ENCODE results near the gene PELI1. TPM values are rescaled to one million over a fixed set of nuclear protein-coding genes. Genes with fewer than 3 reads are reported as not detected.

Gene PELI1
- total and polyA plus RNA-seq, 2 of the 8 experiments (the other 6 are each of a cell fraction or from before 2014, with no cell fraction given) = 21.8 to 57.1 TPM

GRCh38 chr2:64120928-64121327, 23.3 kb downstream of the PELI1 start:
- no peak overlapping the region for H4K8ac ChIP-seq (ENCODE audit: extremely low read depth, insufficient read depth, low read length)
- no peak overlapping the region for H3K9ac ChIP-seq (replicated peaks in 1 of 4; ENCODE audit: extremely low read depth in 1 of 4, low read depth in 3 of 4, low read length in 3 of 4)
- H4K20me1 ChIP-seq (replicated peaks in 1 of 2; ENCODE audit: control insufficient read depth in 1 of 2, insufficient read depth in 2 of 2, low read length in 2 of 2) = peaks cover 3 to 11% of the 10 kb centered on the region in 2 experiments
- H4K5ac ChIP-seq (ENCODE audit: insufficient read length, low read depth, low read length) = no peak overlapping the region
- peaks cover 0 to 96% of the 10 kb centered on the region in 2 experiments; a peak in 3 of 4 replicates for H3K79me2 ChIP-seq (ENCODE audit: control insufficient read depth in 1 of 2, insufficient read depth in 2 of 2, low read length in 2 of 2)
- no peak overlapping the region for H3K23ac ChIP-seq (ENCODE audit: insufficient read length)
- H3K56ac ChIP-seq (replicated peaks; ENCODE audit: insufficient read length, low read depth, low read length) = no peak overlapping the region
- H2BK5ac ChIP-seq (ENCODE audit: low read depth, low read length) = no peak overlapping the region
- H3K23me2 ChIP-seq (ENCODE audit: low read depth, low read length) = no peaks in the 10 kb centered on the region
- peaks cover 3% of the 10 kb centered on the region for H3K79me1 ChIP-seq (ENCODE audit: low read depth, low read length)
- peaks cover 0 to 5% (median 0%) of the 10 kb centered on the region in 4 experiments; a peak in 3 of 7 replicates for H3K4me1 ChIP-seq (replicated peaks in 1 of 4; ENCODE audit: control insufficient read depth in 3 of 4, insufficient read depth in 4 of 4, low read length in 3 of 4)
- no peak overlapping the region for H3K4me3 ChIP-seq (ENCODE audit: extremely low read depth in 1 of 4, insufficient read depth in 2 of 4, low read depth in 3 of 4, low read length in 4 of 4)
- no peak overlapping the region for H2BK120ac ChIP-seq (replicated peaks; ENCODE audit: low read depth, low read length)
- H2AK5ac ChIP-seq (ENCODE audit: low read depth, low read length) = no peak overlapping the region
- TF ChIP-seq SIRT6 (IDR thresholded peaks at IDR 0.05; ENCODE audit: low read length) (no peak), HDAC6 (IDR thresholded peaks at IDR 0.05; ENCODE audit: low read depth, low read length) (no peak), ASH2L (IDR thresholded peaks at IDR 0.05; ENCODE audit: low read length) (no peak), SP2 (IDR thresholded peaks at IDR 0.05; ENCODE audit: low read length) (no peak), SRF (IDR thresholded peaks at IDR 0.05; ENCODE audit: low read depth, low read length) (no peak), BCL11A (IDR thresholded peaks at IDR 0.05; ENCODE audit: low read depth in 2 of 2, low read length in 2 of 2) (no peak), BRCA1 (IDR thresholded peaks at IDR 0.05; ENCODE audit: low read depth, low read length) (no peak)
- TF ChIP-seq, protein P1, sequence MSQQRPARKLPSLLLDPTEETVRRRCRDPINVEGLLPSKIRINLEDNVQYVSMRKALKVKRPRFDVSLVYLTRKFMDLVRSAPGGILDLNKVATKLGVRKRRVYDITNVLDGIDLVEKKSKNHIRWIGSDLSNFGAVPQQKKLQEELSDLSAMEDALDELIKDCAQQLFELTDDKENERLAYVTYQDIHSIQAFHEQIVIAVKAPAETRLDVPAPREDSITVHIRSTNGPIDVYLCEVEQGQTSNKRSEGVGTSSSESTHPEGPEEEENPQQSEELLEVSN (IDR thresholded peaks at IDR 0.05) = no peak
- no peak overlapping the region for H3K4me2 ChIP-seq (ENCODE audit: insufficient read depth in 1 of 2, low read depth in 2 of 2, low read length in 2 of 2)
- peaks cover 0 to 3% (median 0%) of the 10 kb centered on the region in 4 experiments; a peak in 1 of 8 replicates for H3K36me3 ChIP-seq (ENCODE audit: control insufficient read depth in 2 of 4, insufficient read depth in 4 of 4, low read length in 3 of 4)
- DNase-seq (ENCODE audit: low read depth in 1 of 2, low spot score in 2 of 2) (no peak), FAIRE-seq (no peak)
- no peak overlapping the region for H3K4ac ChIP-seq (replicated peaks; ENCODE audit: insufficient read length, low read depth, low read length)
- H2AFZ ChIP-seq (ENCODE audit: low read length) = no peak overlapping the region
- no peak overlapping the region for H3K27ac ChIP-seq (ENCODE audit: low read depth, low read length)
- no peaks in the 10 kb centered on the region for H3K27me3 ChIP-seq (replicated peaks in 1 of 4; ENCODE audit: control insufficient read depth in 3 of 4, extremely low read depth in 1 of 4, insufficient read depth in 3 of 4, low read length in 3 of 4)
- CTCF ChIA-PET (ENCODE audit: partially characterized antibody) = no interaction called here
- H3K9me3 ChIP-seq (ENCODE audit: insufficient read depth in 2 of 2, low read depth in 1 of 2, low read length in 1 of 2) = no peaks in the 10 kb centered on the region
- no peak overlapping the region for H2BK20ac ChIP-seq (ENCODE audit: low read length)
- H2BK15ac ChIP-seq (ENCODE audit: low read length) = no peak overlapping the region
- no peak overlapping the region for H2BK12ac ChIP-seq (ENCODE audit: low read depth, low read length)
- POLR2A ChIA-PET (ENCODE audit: partially characterized antibody) = no interaction called here
- no peak overlapping the region for H3K14ac ChIP-seq (ENCODE audit: insufficient read length)
- H4K91ac ChIP-seq (replicated peaks; ENCODE audit: insufficient read length, low read length) = no peak overlapping the region
- H3K18ac ChIP-seq (ENCODE audit: extremely low read depth, low read length) = no peak overlapping the region
- 90% methylated on average over 6 of the region's 6 CpGs; no CpG with 5 or more reads in 1 of the 2 experiments for WGBS, 2 experiments (ENCODE audit: extremely low coverage in 1 of 2, insufficient coverage in 1 of 2, insufficient read length in 1 of 2, insufficient replicate concordance in 2 of 2, low coverage in 1 of 2, low lambda C conversion rate in 2 of 2, missing lambda C conversion rate in 1 of 2)
